Liver (tissue), 3 donors: ENCODE data around the gene CACNA1B.

Experiments
- RAD21 ChIP-seq, 2 donors: IDR thresholded peaks; 2 replicates each; pipeline ENCODE4 v1.6.1; 2016; ENCODE audit warnings: antibody characterized with exemption in 2 of 2, mild to moderate bottlenecking in 2 of 2
- RXRA ChIP-seq, 2 donors: IDR thresholded peaks; 2 replicates each; pipeline ENCODE4 v1.6.1; 2017 to 2018; ENCODE audit warnings: antibody characterized with exemption in 2 of 2, mild to moderate bottlenecking in 1 of 2
- TAF1 ChIP-seq: conservative IDR thresholded peaks from 2 replicates; pipeline ENCODE4 v1.6.1; 2016; ENCODE audit warnings: antibody characterized with exemption, mild to moderate bottlenecking
- YY1 ChIP-seq: IDR thresholded peaks from 2 replicates; pipeline ENCODE4 v1.6.1; 2016; ENCODE audit warnings: antibody characterized with exemption, mild to moderate bottlenecking
- TF ChIP-seq, protein P1 (sequence below): fragments of 150-350 bp; IDR thresholded peaks from 2 replicates; pipeline ENCODE4 v1.5.1; 2017; ENCODE audit warnings: improper control_type of control experiment, low read depth, low read length; ENCODE audit not compliant: missing input control
- TF ChIP-seq, protein P2 (sequence below): IDR thresholded peaks from 2 replicates; pipeline ENCODE4 v1.6.1; 2016; ENCODE audit warnings: antibody characterized with exemption
- donor health status: healthy.
- donor health status: healthy.

DNA sequence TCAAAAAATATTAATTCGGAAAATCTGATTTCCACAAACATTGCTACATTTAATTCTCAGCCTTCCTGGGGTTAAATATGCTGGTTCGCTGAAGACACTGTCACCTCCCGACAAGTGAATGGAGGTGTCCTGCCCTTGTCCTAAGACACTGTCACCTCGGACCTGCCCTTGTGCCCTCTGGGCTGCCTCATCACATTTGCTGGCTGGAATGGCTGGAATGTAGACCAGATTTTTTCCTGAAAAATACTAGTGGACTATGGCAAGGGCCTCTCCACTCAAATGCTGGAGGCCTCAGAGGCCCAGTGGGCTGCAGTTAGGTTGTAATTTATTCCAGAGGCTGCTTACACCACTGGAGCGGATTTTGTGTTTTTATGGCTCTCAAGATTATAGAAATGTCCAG lies 28.2 kb downstream of the CACNA1B start:
- no peak for TF ChIP-seq RXRA (IDR thresholded peaks at IDR 0.05)
- TF ChIP-seq, protein P1, sequence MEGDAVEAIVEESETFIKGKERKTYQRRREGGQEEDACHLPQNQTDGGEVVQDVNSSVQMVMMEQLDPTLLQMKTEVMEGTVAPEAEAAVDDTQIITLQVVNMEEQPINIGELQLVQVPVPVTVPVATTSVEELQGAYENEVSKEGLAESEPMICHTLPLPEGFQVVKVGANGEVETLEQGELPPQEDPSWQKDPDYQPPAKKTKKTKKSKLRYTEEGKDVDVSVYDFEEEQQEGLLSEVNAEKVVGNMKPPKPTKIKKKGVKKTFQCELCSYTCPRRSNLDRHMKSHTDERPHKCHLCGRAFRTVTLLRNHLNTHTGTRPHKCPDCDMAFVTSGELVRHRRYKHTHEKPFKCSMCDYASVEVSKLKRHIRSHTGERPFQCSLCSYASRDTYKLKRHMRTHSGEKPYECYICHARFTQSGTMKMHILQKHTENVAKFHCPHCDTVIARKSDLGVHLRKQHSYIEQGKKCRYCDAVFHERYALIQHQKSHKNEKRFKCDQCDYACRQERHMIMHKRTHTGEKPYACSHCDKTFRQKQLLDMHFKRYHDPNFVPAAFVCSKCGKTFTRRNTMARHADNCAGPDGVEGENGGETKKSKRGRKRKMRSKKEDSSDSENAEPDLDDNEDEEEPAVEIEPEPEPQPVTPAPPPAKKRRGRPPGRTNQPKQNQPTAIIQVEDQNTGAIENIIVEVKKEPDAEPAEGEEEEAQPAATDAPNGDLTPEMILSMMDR: no peak
- TF ChIP-seq, protein P2, sequence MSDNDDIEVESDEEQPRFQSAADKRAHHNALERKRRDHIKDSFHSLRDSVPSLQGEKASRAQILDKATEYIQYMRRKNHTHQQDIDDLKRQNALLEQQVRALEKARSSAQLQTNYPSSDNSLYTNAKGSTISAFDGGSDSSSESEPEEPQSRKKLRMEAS: no peak
- TF ChIP-seq YY1: no peak
- no peak for TF ChIP-seq TAF1
- no peak for TF ChIP-seq RAD21 (IDR thresholded peaks at IDR 0.05)
